Upper lobe of left lung (tissue), 4 donors: Measurements from ENCODE around the gene ACOXL.

Experiments
- EP300 ChIP-seq, 4 donors: sonication (generic); formaldehyde crosslinking; IDR thresholded peaks; one replicate each; pipeline ENCODE4 v1.5.1; 2017; ENCODE audit warnings: antibody characterized with exemption in 4 of 4, control low read depth in 2 of 4
- POLR2A ChIP-seq, 4 donors: fragments of 450-650 bp; IDR thresholded peaks; one replicate each; pipeline ENCODE4 v1.5.1; 2016 to 2017; ENCODE audit warnings: antibody characterized with exemption in 4 of 4, mild to moderate bottlenecking in 2 of 4
- POLR2AphosphoS5 ChIP-seq, 2 donors: sonication (generic); formaldehyde crosslinking; IDR thresholded peaks; one replicate each; pipeline ENCODE4 v1.5.1; 2017; ENCODE audit warnings: antibody characterized with exemption in 2 of 2
- TF ChIP-seq, protein P1 (sequence below), 6 experiments: fragments of 450-650 bp in 4 of 6; fragments of 200-600 bp in 2 of 6; sonication (generic) in 2 of 6; IDR thresholded peaks; one replicate each; pipeline ENCODE4 v1.5.1; 2016 to 2019; ENCODE audit warnings: antibody characterized with exemption in 6 of 6

DNA sequence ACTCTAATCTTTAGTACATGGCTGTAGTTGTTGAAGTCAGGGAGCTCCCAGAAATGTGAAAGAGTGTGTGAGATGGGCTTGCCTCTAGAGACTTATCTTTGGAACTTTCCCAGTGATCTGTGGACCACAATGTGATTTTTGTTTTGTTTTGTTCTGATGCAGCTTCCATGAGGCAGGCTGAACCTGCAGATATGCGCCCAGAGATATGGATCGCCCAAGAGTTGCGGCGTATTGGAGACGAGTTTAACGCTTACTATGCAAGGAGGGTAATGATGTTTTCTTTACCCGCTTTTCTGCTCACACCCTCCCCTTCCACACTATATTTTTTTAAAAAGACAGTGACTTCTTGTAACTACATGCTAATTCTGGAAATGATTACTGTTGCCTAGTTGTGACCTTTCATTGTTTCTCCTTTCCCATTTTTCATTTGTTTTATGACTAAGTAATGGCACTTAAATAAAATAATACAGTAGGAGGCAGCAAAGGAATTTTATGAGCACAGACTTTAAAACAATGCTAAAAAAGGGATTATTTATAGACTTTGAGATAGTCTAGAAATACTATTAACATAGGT lies 417.6 kb downstream of the ACOXL start:
- TF ChIP-seq POLR2A (IDR thresholded peaks at IDR 0.05) (no peak), POLR2AphosphoS5 (IDR thresholded peaks at IDR 0.05) (no peak), EP300 (IDR thresholded peaks at IDR 0.05) (no peak)
- TF ChIP-seq, protein P1, sequence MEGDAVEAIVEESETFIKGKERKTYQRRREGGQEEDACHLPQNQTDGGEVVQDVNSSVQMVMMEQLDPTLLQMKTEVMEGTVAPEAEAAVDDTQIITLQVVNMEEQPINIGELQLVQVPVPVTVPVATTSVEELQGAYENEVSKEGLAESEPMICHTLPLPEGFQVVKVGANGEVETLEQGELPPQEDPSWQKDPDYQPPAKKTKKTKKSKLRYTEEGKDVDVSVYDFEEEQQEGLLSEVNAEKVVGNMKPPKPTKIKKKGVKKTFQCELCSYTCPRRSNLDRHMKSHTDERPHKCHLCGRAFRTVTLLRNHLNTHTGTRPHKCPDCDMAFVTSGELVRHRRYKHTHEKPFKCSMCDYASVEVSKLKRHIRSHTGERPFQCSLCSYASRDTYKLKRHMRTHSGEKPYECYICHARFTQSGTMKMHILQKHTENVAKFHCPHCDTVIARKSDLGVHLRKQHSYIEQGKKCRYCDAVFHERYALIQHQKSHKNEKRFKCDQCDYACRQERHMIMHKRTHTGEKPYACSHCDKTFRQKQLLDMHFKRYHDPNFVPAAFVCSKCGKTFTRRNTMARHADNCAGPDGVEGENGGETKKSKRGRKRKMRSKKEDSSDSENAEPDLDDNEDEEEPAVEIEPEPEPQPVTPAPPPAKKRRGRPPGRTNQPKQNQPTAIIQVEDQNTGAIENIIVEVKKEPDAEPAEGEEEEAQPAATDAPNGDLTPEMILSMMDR (IDR thresholded peaks at IDR 0.05) = no peak
